ENCODE results near the gene CSAD.
"Not testable (repeated sequence)": the region's sequence is repeated elsewhere in the genome, so short reads cannot be mapped to it uniquely, and the experiment has no call there.

Gene CSAD

DNA sequence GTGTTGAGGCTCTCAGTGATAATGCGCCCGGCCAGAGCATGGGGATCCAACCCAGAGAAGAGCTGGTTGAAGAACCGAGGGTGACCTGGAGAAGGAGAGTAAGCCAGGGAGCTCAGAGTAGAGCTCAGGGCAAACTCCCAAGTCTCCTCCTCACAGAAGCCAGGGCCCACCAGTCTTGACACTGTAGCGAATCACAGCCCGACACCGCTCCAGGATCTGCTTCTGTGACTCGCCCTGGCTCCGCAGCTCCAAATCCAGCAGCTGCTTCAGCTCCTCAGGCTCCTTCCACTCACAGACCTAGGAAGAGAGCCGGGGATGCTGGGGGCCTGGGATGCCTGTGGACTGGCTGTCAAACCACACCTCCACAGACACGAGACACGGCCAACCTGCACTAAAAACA is 8.4 kb downstream of the CSAD start:
- H3K27me3 ChIP-seq = no peaks in the 10 kb centered on the region
- TF ChIP-seq, protein P1, sequence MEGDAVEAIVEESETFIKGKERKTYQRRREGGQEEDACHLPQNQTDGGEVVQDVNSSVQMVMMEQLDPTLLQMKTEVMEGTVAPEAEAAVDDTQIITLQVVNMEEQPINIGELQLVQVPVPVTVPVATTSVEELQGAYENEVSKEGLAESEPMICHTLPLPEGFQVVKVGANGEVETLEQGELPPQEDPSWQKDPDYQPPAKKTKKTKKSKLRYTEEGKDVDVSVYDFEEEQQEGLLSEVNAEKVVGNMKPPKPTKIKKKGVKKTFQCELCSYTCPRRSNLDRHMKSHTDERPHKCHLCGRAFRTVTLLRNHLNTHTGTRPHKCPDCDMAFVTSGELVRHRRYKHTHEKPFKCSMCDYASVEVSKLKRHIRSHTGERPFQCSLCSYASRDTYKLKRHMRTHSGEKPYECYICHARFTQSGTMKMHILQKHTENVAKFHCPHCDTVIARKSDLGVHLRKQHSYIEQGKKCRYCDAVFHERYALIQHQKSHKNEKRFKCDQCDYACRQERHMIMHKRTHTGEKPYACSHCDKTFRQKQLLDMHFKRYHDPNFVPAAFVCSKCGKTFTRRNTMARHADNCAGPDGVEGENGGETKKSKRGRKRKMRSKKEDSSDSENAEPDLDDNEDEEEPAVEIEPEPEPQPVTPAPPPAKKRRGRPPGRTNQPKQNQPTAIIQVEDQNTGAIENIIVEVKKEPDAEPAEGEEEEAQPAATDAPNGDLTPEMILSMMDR (IDR thresholded peaks at IDR 0.05; ENCODE audit: low read depth, low read length) = no peak
- peaks cover 26% of the 10 kb centered on the region for H3K4me1 ChIP-seq
- H3K36me3 ChIP-seq = no peaks in the 10 kb centered on the region
- DNase-seq = peak; percentile 44
- no peak overlapping the region for H3K4me3 ChIP-seq (ENCODE audit: low read depth, low read length)
- H3K9me3 ChIP-seq = no peaks in the 10 kb centered on the region; the same call in 1 of the 2 replicates

DNA sequence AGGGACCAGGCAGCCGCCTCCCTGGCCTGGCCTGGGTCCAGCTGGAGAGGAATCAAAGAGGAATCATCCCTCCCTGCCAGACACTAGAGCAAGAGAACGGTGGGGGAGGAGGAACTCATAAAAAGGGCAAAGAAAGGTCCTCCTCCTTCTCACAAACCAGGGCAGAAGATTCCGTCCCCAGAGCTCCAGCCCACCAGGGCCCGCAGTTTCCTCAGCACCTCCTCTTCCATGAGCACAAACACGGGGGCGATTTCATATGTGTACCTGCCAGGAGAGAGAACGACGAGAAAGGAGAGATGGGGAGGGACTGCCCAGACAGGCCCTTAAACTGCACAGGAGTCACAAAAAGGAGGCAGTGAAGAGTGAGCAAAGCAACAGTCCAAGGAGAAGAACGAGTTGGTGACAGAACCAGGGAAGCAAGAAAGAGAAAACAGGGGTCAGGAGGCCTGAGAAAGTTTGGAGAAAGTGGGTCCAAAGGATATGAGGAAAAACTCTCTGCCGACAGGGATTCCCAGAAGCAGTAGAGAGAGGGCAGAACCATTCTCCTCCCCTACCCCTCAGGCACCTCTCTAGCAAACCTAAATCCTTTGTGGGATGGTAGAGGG is 8.9 kb downstream of the CSAD start:
- Histone ChIP-seq H3K9me3 (no peaks in the 10 kb centered on the region; the same call in 1 of the 2 replicates), H3K27me3 (no peaks in the 10 kb centered on the region), H3K36me3 (no peaks in the 10 kb centered on the region), H3K4me1 (peaks cover 26% of the 10 kb centered on the region), H3K4me3 (ENCODE audit: low read depth, low read length) (no peak overlapping the region)
- peak; percentile 88 for DNase-seq
- TF ChIP-seq, protein P1 (IDR thresholded peaks at IDR 0.05; ENCODE audit: low read depth, low read length) = no peak

DNA sequence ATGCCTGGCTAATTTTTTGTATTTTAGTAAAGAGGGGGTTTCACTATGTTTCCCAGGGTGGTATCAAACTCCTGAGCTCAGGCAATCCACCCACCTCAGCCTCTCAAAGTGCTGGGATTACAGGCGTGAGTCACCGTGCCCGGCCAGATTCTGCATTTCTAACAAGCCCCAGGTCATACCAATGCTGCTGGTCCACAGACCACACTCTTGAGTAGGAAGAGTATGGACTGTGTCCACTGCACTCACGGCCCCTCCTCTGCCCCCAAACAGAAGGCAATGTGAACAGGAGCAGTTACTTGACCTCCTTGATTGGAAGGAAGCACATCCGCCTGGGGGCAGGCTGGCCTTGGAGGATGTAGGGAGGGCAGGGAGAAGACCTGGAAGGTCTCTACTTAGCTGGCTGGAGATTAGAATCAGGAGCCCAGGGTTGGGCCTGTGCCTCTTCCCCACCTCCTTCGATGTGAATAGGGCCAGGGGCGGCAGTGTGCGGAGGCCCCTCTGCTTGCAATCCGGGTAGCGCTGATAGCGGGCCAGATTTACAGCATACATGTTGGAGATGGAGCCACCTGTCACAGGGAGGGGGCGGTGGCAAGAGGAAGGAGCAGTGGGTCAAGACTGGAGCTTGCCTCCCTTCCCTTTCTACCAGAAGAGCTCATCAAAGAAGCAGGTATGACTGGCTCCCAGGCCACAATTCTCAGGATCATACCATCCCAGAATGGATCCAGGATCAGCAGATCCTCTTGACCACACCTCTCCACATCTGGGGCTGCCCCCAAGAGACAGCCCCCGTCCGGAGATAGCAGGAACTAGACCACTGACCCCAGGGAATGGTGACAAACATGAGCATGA is 9.6 kb downstream of the CSAD start:
- DNase-seq = peak; percentile 47
- H3K36me3 ChIP-seq = no peaks in the 10 kb centered on the region
- H3K4me3 ChIP-seq (ENCODE audit: low read depth, low read length) = no peak overlapping the region
- no peaks in the 10 kb centered on the region; the same call in 1 of the 2 replicates for H3K9me3 ChIP-seq
- TF ChIP-seq, protein P1 (IDR thresholded peaks at IDR 0.05; ENCODE audit: low read depth, low read length) = no peak
- peaks cover 26% of the 10 kb centered on the region for H3K4me1 ChIP-seq
- H3K27me3 ChIP-seq = no peaks in the 10 kb centered on the region

DNA sequence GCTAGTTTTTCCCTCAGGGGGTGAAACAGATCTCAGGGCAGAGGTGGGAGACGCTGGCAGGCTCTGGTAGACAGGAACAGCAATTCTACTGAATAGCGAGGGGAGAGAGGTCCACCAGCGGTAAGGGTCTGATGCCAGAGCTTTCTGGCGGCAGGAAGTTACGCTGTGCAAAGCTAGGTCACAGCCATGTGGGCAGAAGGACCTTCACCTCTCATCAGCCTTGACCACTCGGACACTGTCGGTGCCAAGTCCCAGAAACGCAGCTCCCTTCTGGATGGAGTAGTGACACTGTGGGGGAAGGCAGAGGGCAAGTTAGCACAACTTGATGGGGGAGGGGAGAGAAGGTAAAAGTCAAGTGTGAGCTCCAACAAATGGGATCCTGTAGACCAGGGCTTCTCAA is 10.5 kb downstream of the CSAD start:
- Histone ChIP-seq H3K4me3 (ENCODE audit: low read depth, low read length) (no peak overlapping the region), H3K27me3 (no peaks in the 10 kb centered on the region), H3K9me3 (no peaks in the 10 kb centered on the region; the same call in 1 of the 2 replicates), H3K4me1 (peaks cover 24% of the 10 kb centered on the region), H3K36me3 (no peaks in the 10 kb centered on the region)
- TF ChIP-seq, protein P1 (IDR thresholded peaks at IDR 0.05; ENCODE audit: low read depth, low read length) = no peak
- no peak for DNase-seq

DNA sequence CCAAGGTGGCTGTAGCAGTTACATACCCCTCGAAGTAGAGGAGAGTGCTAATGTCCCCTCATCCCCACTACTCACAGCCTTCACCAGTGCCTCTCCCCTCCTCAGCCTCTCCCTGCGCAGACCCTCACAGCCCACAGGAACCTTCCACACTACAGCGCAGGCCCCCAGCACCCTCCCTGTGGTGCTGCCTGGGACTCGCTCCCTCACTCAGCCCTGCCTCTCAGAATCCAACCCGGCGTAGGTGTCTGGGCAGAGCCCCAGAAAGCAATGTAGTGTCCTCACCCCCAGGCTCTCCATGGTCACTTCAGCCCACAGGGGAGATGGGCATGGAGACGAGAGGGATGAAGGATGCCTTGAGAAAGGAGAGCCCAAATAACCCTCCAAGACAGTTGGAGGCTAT is 11.1 kb downstream of the CSAD start:
- no peaks in the 10 kb centered on the region for H3K36me3 ChIP-seq
- DNase-seq = no peak
- H3K4me1 ChIP-seq = peaks cover 19% of the 10 kb centered on the region
- no peaks in the 10 kb centered on the region; the same call in 1 of the 2 replicates for H3K9me3 ChIP-seq
- H3K4me3 ChIP-seq (ENCODE audit: low read depth, low read length) = no peak overlapping the region
- no peaks in the 10 kb centered on the region for H3K27me3 ChIP-seq
- TF ChIP-seq, protein P1 (IDR thresholded peaks at IDR 0.05; ENCODE audit: low read depth, low read length) = no peak

DNA sequence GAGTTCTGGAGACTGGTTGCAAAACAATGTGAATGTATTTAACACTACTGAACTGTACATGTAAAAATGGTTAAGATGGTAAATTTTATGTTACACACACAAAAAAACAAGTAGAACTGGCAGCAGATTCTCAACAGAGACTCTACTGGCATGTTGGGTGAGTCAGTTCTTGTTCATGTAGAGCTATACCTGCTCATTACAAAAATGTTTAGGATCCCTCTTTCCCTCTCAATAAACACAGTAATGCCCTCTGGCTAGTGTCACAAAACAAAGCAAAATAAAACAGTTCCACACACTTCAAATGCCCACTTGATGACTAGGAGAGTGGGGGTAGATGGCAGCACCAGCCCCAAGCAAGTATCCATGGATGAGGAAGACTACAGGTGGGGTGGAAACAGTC is 13.9 kb downstream of the CSAD start:
- no peaks in the 10 kb centered on the region for H3K27me3 ChIP-seq
- peaks cover 11% of the 10 kb centered on the region for H3K4me1 ChIP-seq
- no peaks in the 10 kb centered on the region for H3K36me3 ChIP-seq
- no peak for DNase-seq
- TF ChIP-seq, protein P1 (IDR thresholded peaks at IDR 0.05; ENCODE audit: low read depth, low read length) = no peak
- H3K9me3 ChIP-seq = no peaks in the 10 kb centered on the region; the same call in 1 of the 2 replicates
- H3K4me3 ChIP-seq (ENCODE audit: low read depth, low read length) = no peak overlapping the region

- not testable (repeated sequence) for H3K36me3 ChIP-seq; H3K27me3 ChIP-seq; H3K4me1 ChIP-seq; H3K4me3 ChIP-seq (ENCODE audit: low read depth, low read length); DNase-seq; H3K9me3 ChIP-seq
Measured at GRCh38 chr12:53163008-53163407, 17.7 kb downstream of the CSAD start.

Data from BE2C (cell line).